ENCODE measurements around the gene GRIA1. TPM values are rescaled to one million over a fixed set of nuclear protein-coding genes. Genes with fewer than 3 reads are reported as not detected.

The GRIA1 gene
- total and polyA plus RNA-seq, 2 of the 13 experiments (the other 11 are each of a cell fraction or from before 2014, with no cell fraction given), result not detected

- Histone ChIP-seq H3K4me3 (replicated peaks in 1 of 3; ENCODE audit: insufficient read depth in 1 of 3, low read depth in 2 of 3, low read length in 3 of 3) (no peak overlapping the region), H2AFZ (ENCODE audit: low read length) (no peak overlapping the region), H3K4me1 (ENCODE audit: insufficient read depth, low read length) (no peaks in the 10 kb centered on the region), H3K4me2 (ENCODE audit: low read depth, low read length) (no peak overlapping the region), H3K9ac (ENCODE audit: insufficient read depth, low read depth, low read length) (no peak overlapping the region), H3K79me2 (ENCODE audit: insufficient read depth, low read length) (no peaks in the 10 kb centered on the region), H3K27ac (ENCODE audit: extremely low read length, insufficient read depth, low read length) (no peak overlapping the region), H3K9me3 (ENCODE audit: low read length) (no peaks in the 10 kb centered on the region), H3K36me3 (replicated peaks in 1 of 2; ENCODE audit: control insufficient read depth in 1 of 2, insufficient read depth in 2 of 2, low read length in 2 of 2) (no peaks in the 10 kb centered on the region), H3K27me3 (ENCODE audit: control insufficient read depth in 1 of 2, insufficient read depth in 2 of 2, low read length in 2 of 2) (no peaks in the 10 kb centered on the region), H4K20me1 (ENCODE audit: insufficient read depth, low read length) (no peaks in the 10 kb centered on the region)
- ATAC-seq (no peak), DNase-seq (ENCODE audit: low spot score) (no peak), FAIRE-seq (no peak)
- BruUV-seq (replicated peaks), result no TSS peak
- intact Hi-C loops (cut with micrococcal nuclease; ENCODE audit: unreplicated experiment), result no loop called here
- TF ChIP-seq GATA4 (IDR thresholded peaks at IDR 0.05; ENCODE audit: borderline replicate concordance, low read depth) (no peak), ZEB1 (IDR thresholded peaks at IDR 0.05; ENCODE audit: insufficient replicate concordance, low read depth) (no peak), ZNF605 (CRISPR knock-in tag; IDR thresholded peaks at IDR 0.05) (no peak), SNAI1 (CRISPR knock-in tag; IDR thresholded peaks at IDR 0.05; ENCODE audit: borderline replicate concordance) (no peak)
- TF ChIP-seq, protein P1, sequence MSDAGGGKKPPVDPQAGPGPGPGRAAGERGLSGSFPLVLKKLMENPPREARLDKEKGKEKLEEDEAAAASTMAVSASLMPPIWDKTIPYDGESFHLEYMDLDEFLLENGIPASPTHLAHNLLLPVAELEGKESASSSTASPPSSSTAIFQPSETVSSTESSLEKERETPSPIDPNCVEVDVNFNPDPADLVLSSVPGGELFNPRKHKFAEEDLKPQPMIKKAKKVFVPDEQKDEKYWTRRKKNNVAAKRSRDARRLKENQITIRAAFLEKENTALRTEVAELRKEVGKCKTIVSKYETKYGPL (CRISPR knock-in tag; IDR thresholded peaks at IDR 0.05), result no peak
- TF ChIP-seq, protein P2, sequence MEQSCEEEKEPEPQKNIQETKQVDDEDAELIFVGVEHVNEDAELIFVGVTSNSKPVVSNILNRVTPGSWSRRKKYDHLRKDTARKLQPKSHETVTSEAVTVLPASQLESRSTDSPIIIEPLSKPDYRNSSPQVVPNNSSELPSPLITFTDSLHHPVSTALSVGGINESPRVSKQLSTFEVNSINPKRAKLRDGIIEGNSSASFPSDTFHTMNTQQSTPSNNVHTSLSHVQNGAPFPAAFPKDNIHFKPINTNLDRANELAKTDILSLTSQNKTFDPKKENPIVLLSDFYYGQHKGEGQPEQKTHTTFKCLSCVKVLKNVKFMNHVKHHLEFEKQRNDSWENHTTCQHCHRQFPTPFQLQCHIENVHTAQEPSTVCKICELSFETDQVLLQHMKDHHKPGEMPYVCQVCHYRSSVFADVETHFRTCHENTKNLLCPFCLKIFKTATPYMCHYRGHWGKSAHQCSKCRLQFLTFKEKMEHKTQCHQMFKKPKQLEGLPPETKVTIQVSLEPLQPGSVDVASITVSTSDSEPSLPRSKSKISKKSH (CRISPR knock-in tag; IDR thresholded peaks at IDR 0.05; ENCODE audit: borderline replicate concordance), result no peak
- 0% methylated on average over 3 of the region's 3 CpGs for WGBS (ENCODE audit: low lambda C conversion rate)
- CTCF ChIA-PET (ENCODE audit: low intra/inter-chr PET ratio, low total read pairs), result no interaction called here
- POLR2A ChIA-PET, result no interaction called here
- in situ Hi-C loops (cut with HindIII; ENCODE audit: extremely low pct_ligation_motif_present, low pct_unique_long_range_greater_than_20kb), result no loop called here
Observed at GRCh38 chr5:153696256-153696655, 205.8 kb downstream of the GRIA1 start.

DNA sequence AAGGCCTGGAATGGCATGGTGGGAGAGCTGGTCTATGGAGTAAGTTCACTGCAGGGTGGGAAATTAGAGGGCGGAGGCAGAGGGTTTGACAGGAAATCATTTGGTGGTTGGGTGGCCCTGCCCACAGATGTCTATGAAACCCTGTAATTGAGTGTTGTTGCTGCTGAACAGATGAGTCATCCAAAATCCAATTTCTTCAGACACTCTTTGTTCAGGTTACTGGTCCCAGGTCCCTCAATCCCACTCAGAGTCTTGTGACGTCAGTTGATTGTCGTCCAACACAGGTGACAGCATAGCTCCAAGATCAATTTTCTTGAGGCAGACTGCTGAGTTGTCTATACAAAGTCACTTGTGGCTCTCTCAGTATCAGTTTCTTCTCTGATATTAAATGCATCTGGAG, 208.6 kb downstream of the GRIA1 start:
- FAIRE-seq (no peak), DNase-seq (ENCODE audit: low spot score) (no peak), ATAC-seq (no peak)
- CTCF ChIA-PET (ENCODE audit: low intra/inter-chr PET ratio, low total read pairs), result no interaction called here
- no peaks in the 10 kb centered on the region for H3K27me3 ChIP-seq (ENCODE audit: control insufficient read depth in 1 of 2, insufficient read depth in 2 of 2, low read length in 2 of 2)
- WGBS (ENCODE audit: low lambda C conversion rate), result 29% methylated on average over 3 of the region's 3 CpGs
- in situ Hi-C loops (cut with HindIII; ENCODE audit: extremely low pct_ligation_motif_present, low pct_unique_long_range_greater_than_20kb) (no loop called here), intact Hi-C loops (cut with micrococcal nuclease; ENCODE audit: unreplicated experiment) (no loop called here)
- H3K4me3 ChIP-seq (replicated peaks in 1 of 3; ENCODE audit: insufficient read depth in 1 of 3, low read depth in 2 of 3, low read length in 3 of 3), result no peak overlapping the region
- H2AFZ ChIP-seq (ENCODE audit: low read length), result no peak overlapping the region
- no peaks in the 10 kb centered on the region for H3K36me3 ChIP-seq (replicated peaks in 1 of 2; ENCODE audit: control insufficient read depth in 1 of 2, insufficient read depth in 2 of 2, low read length in 2 of 2)
- no peak overlapping the region for H3K27ac ChIP-seq (ENCODE audit: extremely low read length, insufficient read depth, low read length)
- POLR2A ChIA-PET, result no interaction called here
- TF ChIP-seq ELF3 (CRISPR knock-in tag; IDR thresholded peaks at IDR 0.05) (no peak), ZNF296 (CRISPR knock-in tag; conservative IDR thresholded peaks at IDR 0.05) (no peak), ZBTB7A (CRISPR knock-in tag; IDR thresholded peaks at IDR 0.05) (no peak), CREB1 (IDR thresholded peaks at IDR 0.05) (peak; percentile 88), CREB1 (CRISPR knock-in tag; IDR thresholded peaks at IDR 0.05) (no peak), CCAR2 (optimal IDR thresholded peaks at IDR 0.05; ENCODE audit: low read depth, low read length) (no peak), HINFP (CRISPR knock-in tag; IDR thresholded peaks at IDR 0.05; ENCODE audit: low read depth) (no peak), HES4 (CRISPR knock-in tag; IDR thresholded peaks at IDR 0.05; ENCODE audit: borderline replicate concordance) (no peak), ZNF501 (CRISPR knock-in tag; IDR thresholded peaks at IDR 0.05) (no peak)
- TF ChIP-seq, protein P3, sequence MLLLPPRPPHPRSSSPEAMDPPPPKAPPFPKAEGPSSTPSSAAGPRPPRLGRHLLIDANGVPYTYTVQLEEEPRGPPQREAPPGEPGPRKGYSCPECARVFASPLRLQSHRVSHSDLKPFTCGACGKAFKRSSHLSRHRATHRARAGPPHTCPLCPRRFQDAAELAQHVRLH (CRISPR knock-in tag; IDR thresholded peaks at IDR 0.05; ENCODE audit: borderline replicate concordance, low read depth), result no peak
- H3K9me3 ChIP-seq (ENCODE audit: low read length), result no peaks in the 10 kb centered on the region
- no peaks in the 10 kb centered on the region for H3K79me2 ChIP-seq (ENCODE audit: insufficient read depth, low read length)
- no TSS peak for BruUV-seq (replicated peaks)
- H3K4me1 ChIP-seq (ENCODE audit: insufficient read depth, low read length), result no peaks in the 10 kb centered on the region
- H4K20me1 ChIP-seq (ENCODE audit: insufficient read depth, low read length), result no peaks in the 10 kb centered on the region
- no peak overlapping the region for H3K9ac ChIP-seq (ENCODE audit: insufficient read depth, low read depth, low read length)
- H3K4me2 ChIP-seq (ENCODE audit: low read depth, low read length), result no peak overlapping the region
